Fibroblast of mammary gland (primary cell): ENCODE results near the gene NCOA6.

Experiments
- DNase-seq: peaks from one replicate; pipeline ENCODE4 v3.0.0-alpha.2; 2010; ENCODE audit warnings: low read depth
- H3K4me3 ChIP-seq: 2 replicates; pipeline ENCODE4 v1.5.1; 2011; ENCODE audit warnings: low read depth, mild to moderate bottlenecking, low read length, moderate library complexity; ENCODE audit not compliant: control insufficient read depth
- TF ChIP-seq, protein P1 (sequence below): conservative IDR thresholded peaks from 2 replicates; pipeline ENCODE4 v1.5.1; 2011; ENCODE audit warnings: low read depth, low read length, inconsistent platforms; ENCODE audit not compliant: control insufficient read depth, insufficient read depth

NCOA6 gene

DNA sequence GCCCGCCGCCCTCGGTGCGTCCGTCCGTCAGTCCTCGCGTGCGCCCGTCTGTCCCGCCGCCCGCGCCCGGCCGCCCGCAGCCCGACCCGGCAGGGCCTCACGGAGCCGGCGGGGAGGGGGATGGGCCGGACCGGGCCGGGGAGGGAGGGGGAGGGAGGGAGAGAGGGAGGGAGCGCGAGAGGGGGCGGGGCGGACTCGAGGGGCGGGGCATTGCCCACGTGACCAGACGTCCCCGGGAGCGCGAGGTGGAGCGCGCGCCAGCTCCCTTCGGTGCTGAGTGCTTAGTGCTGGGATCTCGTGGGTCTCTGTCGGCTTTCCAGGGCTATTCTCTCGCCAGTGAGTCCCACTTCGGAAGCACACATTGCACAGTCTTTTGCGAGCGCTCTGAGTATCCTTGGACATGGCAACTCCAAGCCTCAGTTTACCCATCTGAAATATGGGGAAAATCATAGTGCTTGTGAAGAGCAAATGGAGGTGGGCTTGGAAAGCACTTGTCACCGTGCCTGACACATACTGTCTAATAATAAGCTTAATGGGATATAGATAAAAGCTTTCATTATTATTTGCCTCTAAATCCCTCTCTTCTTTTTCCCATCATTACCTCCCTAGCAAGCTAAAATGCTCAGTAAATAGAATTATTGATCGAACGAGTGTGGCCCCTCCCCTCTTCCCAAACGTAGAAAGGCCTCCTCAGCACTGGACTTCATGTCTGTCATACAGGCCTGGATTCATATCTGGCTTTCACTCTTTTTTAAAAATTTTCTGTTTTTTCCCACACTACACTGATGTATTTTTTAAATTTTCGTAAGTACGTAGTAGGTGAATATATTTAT is at the start of gene NCOA6:
Gene NCOA6, minus strand, starts transcription at position 122 of the 833 bp plus-strand sequence. CDS start 43,296 bp downstream, outside the sequence.
- peak; percentile 74 for DNase-seq
- TF ChIP-seq, protein P1, sequence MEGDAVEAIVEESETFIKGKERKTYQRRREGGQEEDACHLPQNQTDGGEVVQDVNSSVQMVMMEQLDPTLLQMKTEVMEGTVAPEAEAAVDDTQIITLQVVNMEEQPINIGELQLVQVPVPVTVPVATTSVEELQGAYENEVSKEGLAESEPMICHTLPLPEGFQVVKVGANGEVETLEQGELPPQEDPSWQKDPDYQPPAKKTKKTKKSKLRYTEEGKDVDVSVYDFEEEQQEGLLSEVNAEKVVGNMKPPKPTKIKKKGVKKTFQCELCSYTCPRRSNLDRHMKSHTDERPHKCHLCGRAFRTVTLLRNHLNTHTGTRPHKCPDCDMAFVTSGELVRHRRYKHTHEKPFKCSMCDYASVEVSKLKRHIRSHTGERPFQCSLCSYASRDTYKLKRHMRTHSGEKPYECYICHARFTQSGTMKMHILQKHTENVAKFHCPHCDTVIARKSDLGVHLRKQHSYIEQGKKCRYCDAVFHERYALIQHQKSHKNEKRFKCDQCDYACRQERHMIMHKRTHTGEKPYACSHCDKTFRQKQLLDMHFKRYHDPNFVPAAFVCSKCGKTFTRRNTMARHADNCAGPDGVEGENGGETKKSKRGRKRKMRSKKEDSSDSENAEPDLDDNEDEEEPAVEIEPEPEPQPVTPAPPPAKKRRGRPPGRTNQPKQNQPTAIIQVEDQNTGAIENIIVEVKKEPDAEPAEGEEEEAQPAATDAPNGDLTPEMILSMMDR = no peak
- H3K4me3 ChIP-seq = peak within 1 kb of the TSS; percentile 81

DNA sequence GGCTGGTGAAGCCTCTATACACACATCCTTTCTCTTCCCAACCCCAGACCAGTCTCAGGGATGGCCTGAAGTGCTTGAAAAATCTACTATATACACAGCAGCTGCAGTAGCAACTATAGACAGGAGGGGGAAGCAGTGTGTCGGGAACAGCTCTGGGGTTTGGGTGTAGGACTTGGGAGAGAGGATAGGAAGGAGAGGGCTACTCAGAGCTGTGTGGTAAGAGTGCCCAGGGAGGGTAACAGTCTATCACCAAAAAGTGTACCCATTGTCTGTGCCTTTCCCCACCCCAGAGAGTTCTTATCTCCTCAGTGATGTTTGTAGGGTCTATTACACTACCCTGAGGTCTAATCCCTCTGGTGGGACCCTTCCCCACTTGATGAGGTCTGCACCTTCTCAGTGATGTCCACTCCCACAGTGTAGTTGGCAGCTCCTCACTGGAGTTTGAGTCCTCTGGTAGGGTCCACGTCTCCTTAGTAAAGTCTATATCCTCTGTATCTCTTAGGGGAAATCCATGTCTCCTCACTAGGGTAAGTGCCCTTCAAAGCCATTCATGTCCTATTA is 48.7 kb upstream of the NCOA6 start:
- TF ChIP-seq, protein P1 = peak; percentile 98
- peak; percentile 89 for DNase-seq
- H3K4me3 ChIP-seq = no peak overlapping the region

DNA sequence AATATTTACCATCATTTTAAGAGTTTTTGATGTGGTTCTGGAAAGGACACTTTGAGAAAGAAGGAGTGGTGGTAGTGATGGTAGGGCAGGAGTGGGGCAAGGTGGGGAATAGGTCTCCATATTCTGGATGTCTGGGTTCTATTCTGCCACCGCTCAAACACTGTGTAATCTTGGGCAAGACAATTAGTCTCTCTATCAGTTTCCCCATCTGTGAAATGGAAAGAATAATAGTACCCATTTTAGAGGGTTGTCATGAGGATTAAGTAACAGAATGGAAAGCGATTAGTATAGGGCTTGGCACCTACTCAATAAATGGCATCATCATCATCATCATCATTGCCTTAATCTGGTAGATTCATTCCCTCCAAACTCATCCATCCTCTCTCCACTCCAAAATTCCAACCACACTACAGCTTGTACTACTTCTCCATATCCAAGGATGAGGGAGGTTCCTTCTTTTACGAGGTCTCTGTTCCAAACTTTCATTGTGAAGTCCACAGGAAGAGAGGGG is 48.2 kb upstream of the NCOA6 start:
- DNase-seq = no peak
- H3K4me3 ChIP-seq = no peak overlapping the region
- TF ChIP-seq, protein P1 = no peak

DNA sequence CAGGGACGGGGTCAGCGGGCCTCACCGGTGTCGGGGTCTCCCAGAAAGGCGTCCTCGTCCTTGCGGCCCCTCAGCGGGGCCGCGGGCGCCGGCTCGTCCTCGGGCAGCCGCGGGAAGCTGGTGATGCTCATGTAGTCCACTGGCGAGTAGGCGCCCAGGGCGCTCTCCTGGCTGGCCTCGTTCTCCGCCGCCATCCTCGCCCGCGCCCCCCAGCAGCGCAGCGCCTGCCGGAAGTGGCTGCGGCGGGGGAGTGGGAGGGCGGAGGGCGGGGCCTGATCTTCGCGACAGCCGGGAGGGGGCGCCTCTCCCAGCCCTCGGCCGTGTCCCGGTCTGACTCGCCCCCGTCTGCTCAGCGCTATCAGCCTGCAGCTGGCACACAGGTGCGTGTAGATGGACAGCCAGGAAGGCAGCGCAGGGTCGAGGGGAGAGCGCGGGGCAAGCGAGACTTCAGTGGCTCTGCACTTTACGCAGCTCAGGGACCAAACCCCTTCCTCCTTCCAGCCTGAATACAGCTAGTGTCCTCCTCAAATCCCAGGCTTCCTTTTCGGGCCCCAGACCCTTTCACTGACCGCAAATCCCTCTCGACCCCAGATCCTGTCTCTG is 47.3 kb upstream of the NCOA6 start, which contains the start of gene GGT7:
Gene GGT7, minus strand, starts transcription at position 235 of the 603 bp plus-strand sequence. Its CDS starts 41 bp downstream, at position 194.
- peak within 1 kb of the TSS; percentile 66 for H3K4me3 ChIP-seq
- peak; percentile 56 for DNase-seq
- TF ChIP-seq, protein P1 = peak; percentile 37

DNA sequence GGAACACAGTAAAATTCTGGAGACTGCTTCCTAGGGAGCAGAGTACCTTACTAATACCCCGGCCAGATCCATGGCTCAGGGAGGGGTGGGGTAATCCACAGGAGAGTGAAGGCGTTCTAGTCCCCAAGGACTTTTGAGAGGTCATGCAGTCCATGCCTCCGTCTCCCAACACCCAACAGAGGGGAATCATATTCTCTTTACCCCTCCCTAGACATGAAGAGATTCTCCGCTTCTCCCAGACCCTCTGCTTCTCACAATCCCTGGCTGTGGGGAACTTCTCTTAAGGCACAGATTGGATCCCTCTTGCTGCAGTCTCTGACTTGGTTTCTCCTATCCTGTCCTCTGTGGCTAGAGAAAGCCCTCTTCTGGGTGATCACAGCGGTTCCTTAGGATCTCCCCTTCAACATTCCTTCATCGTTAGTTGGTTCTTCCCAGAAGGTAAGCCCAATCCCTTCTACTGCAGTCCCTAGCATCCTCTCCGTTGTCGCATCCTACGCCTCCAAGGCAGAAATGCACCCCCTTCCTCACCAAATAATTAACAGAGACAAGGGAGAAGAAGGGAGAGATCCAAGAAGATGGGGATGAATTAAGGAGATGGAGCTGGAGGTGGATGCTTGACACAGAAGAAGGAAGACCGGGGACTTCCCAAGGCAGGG is 46.6 kb upstream of the NCOA6 start:
- TF ChIP-seq, protein P1 = no peak
- H3K4me3 ChIP-seq = peak overlapping the region; percentile 66
- no peak for DNase-seq

DNA sequence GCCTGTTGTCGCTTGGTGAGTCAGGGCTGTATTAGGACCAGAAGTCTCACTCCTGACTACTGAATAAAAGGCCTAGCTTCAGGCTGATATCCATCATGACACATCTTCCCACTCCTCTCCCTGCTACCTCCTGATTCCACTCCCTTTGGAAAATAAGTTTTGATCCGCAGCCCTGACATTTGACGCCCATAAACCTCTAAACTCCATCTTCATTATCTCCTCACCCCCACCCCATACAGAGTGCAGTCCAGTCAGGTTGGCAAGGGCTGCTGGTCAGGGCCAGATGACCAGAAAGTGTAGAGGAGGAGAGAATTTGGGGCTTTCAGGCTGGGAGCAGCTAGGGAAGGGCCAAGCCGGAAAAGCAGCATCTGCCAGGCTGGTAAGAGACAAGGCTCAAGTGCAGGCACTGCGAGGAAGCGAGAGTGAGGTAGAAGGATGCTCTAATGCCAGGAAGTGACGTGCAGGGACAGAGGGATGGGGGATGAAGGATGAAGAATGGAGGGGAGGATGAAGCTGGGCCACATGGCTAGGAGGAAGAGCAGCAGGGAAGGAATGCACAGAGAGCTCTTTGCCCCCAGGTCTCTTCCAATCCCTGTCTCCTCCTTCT is 46.0 kb upstream of the NCOA6 start:
- H3K4me3 ChIP-seq = no peak overlapping the region
- TF ChIP-seq, protein P1 = no peak

More for the DNA sequence above, 46.0 kb upstream of the NCOA6 start:
- DNase-seq = no peak
